NCI-H187 treated with DMSO at 0.1 percent for 48 hours (cell line): ENCODE data around the gene PICALM.

Experiments
- DNase-seq: peaks from one replicate; lab custom pipeline; 2025; lab: John Stamatoyannopoulos, UW

Gene PICALM

DNA sequence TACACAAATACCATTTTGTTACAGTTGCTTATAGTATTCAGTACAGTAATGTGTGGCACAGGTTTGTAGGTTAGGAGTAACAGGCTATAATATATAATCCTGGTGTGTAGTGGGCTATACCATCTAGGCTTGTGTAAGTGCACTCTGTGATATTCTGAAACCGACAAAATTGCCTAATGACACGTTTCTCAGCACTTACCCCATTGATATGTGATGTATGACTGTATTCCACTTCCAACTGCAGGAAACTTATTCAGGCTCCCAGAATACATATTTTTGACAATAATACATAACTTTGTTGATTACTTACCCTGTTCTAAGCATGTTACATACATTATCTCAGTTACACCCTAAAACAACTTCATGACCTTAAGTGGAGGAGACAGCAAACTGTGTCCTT is 5.1 kb upstream of the PICALM start:
- no peak for DNase-seq

DNA sequence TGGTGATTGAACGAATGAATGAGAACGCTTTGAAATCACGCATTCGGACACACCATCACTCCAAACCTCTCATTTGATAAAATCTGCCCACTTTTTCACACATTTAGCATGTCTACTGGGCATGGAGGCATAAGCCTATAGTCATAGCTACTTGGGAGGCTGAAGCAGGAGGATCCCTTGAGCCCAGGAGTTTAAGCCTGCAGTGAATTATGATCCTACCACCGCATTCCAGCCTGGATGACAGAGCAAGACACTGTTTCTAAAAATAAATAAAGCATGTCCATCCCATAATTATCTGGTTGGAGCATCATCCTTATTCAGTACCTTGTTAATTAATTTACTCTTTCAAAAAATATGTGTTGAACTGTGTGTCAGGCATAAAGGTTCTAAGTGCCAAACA is 3.3 kb upstream of the PICALM start:
- no peak for DNase-seq

DNA sequence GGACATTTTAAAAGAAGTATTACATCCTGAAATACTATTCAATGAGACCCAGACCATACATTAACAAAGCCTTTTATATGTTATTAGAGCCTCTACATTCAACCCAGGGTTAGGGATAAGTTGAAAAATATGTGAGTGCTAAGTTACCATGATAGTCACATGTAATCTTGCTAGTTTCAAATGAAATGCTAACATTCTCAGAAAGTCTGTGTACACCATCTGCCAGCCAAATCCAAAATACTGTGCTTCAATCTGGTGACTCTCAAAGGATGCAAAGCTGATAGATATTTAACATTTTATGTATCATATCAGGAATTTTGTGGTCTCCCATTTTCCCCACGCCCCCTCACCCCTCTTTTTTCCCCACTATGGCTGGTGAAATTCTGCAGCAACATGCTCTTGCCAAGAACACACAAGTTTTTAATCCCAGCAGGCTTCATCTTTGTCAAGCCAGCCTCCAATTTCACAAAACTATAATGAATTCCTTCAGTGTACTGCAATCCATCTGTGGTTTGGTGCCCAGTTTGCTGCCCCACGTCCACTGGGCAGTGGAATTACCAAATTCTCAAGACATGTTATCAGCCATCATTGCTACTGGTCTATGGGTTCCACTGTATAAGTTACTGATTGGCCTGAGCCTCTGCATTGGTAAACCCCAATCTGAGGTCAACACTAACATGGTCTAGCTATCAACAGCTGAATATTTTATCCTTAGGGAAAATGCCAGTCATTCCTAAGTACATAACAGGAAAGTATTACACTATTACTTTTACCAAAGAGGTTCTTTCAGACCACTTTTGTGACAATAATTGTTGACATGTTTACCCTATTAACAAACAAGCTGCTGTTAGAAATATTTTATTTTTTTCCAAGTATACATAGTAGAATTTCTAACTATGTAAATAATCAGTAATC is 1.5 kb upstream of the PICALM start:
- no peak for DNase-seq

DNA sequence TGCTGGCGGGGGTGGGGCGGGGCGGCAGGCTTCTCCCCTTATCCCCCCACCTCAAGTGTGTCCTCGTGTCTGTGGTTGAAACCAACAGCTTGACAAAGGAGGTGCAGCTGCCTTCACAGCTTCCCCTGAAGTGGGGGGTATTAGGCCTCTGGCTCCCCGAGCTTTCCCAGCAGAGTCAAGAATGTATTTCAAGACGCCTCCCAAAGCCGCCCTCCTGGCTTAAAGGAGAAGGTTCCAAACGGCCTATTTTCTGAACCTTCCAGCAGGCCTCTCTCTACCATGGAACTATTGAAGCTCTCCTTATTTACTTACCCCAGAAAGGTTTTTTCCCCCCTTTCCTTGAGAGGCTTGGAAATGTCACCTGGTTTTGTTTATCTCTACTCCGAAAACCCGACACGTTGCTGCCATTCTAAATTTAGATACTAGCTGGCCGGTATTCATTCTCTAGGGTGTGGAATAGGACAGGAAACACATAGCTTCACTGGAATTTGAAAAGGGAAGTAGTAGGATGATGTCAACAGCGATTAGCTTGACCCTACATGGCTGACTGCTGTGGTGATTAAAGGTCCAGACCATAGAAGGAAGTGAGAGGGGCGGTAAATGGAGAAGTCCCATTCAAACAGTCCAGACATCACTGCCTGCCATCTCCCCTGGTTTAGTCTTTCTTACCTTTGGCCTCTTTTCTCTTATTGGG is 671 bp upstream of the PICALM start:
- DNase-seq = no peak

DNA sequence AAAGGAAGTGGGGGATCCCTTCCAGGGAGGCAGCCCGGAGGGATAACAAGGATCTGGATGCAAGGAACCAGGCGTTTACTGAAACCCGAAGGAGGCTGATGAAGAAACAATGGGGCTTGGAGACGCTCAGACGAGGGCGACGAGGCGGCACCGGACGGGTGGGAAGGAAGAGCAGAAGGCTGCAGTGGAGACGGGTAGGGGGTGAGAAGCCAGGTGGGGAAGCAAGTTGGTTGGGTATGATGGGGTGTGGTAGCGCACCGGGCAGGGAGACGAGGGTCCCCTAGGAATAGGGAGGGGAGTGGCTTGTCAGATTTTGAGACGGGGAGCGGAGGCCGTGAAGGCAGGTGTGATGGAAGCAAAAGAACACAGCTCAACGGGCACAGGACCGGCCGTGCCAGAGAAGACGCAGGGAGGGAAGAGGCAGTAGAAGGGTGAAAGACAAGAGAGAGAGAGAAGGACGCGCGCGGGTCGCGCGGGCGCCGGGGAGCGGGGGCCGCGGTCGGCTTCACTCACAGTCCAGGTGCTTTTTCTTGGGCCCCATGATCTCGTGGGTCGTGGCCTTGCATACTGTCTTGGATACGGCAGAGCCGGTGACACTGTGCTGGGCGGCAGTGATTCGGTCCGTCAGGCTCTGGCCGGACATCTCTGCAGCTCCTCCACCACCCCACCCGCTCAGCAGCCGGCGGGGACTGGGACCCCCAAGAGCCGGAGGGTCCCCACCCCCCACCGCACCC is 579 bp downstream of the PICALM start:
- DNase-seq = no peak

DNA sequence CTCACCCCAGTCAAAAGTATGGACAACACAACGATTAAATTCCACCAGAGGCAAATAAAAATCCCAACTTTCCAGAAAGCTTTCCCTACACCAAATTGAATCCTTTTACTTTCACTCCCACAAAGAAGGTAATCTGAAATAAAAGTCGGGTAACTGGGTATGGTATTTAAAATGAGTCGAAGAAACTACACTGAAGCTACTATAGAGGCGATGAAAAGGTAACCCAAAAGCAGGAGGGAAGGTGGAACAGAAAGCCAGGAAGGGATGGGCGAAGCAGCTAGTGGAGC is 1.1 kb downstream of the PICALM start:
- no peak for DNase-seq

DNA sequence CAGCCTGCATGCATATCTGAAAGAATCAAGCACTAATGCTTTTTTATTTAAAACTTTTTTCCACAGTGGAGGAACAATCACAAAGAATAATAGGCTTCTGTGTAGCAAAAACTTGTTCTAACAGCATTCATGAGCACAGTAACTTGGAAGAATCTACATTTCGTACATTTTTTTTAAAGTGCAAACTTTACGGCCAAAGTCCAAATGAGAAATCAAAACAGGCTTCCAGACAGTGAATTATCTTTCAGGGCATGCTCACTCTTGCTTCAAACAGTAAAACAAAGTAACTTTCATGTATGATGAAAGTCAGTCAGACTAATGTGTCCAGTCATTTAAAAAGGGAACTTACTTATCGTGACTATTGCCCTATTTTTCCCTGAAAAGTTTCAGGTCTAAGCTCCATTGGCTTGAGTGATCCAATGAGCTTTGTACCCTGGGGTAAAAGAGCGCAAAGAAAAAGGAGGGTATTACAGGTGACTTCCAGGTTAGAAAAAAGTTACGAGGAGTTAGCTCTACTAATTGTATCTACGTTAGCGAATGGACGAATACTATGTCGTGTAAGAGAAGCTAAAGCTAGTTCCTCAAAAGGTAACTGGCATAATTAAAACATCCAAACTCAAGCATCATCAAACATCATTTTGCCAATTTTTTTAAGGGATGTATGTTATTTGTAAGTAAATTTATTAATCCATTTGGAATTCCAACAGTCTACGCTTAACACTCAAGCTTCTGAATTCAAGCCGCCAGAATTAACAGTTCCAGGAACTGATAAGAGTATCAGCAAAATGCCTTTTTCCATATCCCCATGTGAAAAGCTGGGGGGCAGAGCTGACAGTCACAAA is 1.7 kb downstream of the PICALM start:
- no peak for DNase-seq

DNA sequence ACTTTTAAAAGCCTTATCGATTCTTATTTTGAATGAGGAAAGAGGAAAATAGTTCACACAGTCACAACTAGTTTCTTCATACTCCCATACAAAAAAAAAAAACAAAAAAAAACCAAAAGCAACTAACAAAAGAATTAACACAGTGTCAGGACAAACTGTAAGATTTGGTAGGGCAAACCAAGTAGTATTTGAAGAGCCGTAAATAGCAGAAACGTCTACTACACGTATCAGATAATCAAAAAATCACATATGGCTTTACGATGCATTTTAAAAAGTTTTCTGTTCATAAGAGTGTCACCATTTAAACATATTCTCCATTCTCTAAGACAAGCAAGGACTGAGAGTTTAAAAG is 2.3 kb downstream of the PICALM start:
- DNase-seq = no peak

DNA sequence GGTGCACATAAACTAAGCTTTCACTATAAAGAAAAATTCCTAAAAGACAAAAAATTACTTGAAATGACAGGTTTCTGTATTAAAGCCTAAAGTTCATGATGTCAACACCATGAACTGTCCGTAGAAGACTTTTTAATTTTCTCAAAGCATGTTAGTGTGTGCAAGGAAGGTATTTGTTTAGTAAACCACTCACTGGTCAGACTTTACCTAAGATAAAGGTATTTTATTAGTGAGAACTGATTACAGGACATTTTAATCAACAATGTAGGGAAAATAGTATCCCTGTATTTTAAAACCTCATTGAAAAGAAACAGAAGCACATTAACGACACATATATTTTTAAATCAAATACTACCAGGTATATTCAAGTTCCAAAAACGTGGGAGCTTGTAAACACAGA is 2.9 kb downstream of the PICALM start:
- no peak for DNase-seq

DNA sequence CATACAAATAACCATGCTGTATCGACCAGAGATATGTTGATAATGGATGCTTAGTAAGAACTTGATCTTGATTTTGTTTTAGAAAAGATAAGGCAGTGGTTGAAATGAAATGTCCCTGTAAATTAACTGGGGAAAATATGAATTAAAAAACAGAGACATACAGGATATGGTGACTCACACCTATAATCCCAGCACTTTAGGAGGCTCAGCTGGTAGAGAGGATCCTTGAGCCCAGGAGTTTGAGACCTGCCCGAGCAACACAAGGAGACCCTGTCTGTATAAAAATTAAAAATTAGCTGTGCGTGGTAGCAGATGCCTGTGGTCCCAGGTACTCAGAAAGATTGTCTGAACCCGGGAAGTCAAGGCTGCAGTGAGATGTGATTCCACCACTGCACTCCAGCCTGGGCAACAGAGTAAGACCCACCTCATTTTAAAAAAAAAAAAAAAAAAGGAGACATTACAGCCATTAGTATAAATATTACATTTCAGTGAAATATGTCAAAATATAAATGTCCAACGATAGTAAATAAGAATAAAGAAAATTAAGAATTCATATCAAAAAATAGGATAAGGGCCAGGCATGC is 4.6 kb downstream of the PICALM start:
- DNase-seq = no peak

DNA sequence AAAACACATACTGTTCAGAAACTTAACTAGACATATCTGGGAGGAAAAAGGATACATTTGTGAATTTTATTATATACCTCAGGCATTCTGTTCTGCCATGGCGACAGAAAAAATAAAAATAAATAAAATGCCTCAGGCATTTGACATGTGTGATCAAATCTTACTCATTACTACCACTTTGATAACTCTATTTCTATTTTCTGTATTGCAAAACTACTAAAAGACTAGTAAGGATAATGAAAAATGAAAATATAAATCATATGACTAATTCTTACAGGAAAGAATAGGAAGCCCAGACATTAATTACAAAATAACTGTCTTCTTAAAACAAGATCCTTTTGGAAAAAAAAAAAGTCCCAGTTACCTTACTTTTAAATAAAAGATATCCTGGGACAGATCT is 5.3 kb downstream of the PICALM start:
- DNase-seq = no peak

DNA sequence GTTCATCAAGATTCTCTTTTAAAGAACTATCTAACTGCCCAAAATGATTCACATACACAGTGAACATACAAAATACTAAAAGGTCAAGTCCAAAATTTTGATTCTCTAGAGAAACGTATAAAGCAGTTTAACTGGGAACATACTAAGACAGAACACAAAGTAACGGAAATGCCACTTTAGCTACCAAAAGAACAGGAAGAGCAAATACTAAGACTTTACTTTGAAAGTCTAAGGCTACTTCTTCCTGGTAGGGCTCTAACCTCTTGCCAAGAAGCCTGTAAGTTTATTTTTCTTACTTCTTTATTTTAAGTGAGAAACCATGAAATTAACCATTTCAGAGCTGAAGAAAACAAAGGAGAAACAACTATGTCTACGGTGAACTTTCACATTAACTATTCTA is 6.2 kb downstream of the PICALM start:
- DNase-seq = no peak

DNA sequence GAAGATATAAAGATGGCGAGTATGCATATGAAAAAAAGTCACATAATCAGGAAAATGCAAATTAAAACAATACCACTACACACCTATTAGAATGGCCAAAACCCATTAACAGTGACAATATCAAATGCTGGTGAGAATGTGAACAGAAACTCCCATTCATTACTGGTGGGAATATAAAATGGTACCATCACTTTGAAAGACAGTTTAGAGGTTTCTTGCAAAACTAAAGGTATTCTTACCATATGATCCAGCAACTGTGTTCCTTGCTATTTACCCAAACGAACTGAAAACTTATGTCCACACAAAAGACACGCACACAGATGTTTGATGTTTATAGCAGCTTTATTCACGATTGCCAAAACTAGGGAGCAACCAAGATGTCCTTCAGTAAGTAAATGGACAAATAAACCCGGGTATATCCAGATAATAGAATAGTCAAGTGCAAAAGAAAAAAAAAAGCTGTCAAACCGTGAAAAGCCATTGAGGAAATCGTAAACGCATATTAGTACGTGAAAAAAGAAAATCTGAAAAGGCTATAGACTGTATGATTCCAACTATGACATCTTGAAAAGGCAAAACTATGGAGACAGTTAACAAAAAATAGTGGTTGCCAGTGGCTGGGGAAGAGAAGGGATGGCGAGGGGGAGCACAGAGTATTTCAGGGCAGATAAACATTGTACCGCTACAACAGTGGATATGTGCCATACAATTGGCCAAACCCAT is 7.2 kb downstream of the PICALM start:
- no peak for DNase-seq

DNA sequence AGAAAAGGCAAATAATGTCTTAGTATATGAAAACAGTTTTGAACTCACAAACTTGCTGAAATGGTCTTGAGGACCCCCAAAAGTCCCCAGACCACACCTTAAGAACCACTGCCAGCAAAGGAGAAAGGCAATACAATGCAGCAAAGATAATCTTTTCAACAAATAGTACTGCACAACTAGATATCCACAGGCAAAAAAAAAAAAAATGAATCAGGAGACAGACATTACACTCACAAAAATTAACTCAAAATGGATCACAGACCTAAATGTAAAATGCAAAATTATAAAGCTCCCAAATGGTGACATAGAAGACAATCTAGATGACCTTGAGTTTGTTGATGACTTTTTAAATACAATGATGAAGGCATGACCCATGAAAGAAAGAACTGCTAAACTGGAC is 8.3 kb downstream of the PICALM start:
- no peak for DNase-seq

DNA sequence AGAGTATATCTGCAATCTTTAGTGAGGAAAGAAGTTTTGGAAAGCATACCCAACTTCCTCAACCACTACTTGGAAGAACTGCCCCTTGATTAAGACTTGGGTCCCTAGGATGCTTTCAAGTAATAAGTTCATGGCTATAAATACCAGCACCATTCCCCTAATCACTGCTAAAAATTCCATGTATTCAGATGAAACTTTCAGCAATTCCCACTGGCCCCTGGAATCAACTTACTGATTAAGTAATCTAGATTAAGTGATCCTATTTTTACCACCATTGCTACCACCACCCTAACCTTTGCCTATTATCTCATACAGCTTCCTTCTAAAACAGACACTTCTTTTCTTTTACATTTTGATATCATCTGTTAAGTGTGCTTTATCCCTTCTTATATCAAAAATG is 10.5 kb downstream of the PICALM start:
- no peak for DNase-seq

DNA sequence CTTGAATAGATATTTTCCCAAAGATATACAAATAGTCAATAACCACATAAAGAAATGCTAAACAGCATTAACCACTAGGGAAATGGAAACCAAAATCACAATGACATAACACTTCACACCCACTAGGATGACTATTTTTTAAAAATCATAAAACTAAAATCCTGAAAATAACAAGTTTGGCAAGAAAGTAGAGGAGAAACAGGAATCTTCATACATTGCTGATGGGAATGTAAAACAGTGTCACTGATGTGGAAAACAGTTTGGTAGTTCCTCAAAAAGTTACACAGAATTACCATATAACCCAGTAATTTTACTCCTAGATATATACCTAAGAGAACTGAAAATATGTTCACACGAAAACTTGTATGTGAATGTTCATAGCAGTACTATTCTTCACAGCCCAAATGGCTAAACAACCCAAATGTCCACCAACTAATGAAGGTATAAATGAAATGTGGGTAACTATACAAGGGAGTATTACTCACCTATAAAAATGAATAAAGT is 12.5 kb downstream of the PICALM start:
- DNase-seq = no peak

DNA sequence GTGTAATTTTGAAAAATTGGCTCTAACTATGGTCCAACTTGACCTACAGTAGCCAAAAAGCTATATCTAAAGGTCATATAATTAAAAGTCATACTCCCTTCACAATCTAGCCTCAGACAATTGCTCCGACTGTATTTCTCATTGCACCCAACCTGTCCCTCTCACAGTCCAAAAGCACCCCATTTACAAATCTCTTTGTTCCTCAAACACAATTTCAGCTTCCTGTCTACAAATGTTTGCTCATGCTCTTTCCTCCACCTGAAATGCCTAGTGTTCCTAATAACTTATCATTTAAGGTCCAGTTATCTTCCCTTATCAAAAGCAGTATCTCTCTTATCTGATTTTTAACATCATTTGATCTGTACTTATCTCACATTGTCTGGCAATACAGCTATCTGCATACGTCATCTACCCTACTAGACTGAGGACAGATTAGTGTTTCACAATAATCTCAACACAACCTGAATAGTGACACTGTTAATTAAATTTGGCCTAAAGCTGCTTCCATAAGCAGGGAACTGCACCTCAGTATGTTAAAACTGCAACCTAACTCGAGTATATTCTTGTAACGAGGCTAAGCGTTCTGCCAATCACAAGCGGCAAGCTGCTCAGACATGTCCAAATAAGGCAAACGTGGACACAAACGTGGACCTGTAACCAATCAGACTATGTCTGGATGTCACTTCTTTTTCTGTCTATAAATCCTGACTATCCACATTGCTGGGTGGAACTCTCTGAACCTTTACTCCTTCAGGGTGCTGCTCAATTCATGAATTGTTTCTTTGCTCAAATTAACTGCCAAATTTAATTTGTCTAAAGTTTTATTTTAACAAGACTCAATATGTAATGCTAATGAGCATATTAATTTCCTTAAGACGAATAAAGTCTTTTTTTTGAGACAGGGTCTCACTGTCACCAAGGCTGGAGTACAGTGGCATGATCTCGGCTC is 15.9 kb downstream of the PICALM start:
- no peak for DNase-seq

DNA sequence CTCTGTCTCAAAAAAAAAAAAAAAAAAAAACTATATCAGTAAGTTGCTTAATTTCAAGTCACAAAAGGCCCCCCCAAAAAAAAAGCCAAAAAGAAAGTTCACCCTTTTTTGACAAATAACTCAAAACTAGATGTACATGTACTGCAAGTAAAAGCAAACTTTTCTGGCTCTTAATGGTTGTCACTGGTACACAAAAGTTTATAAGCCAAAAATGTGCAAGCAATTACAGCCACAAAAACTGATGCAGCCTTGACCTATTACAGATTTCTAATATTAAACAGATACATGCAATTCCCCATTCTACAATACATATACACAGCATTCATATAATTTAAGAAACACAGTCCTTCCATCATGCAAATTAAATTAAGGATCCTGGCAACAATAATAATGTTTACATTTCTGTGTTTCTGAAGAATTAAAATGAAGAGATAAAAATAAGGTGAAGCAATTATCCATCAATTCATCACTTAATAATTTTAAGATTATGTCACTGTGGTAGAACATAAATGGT is 18.6 kb downstream of the PICALM start:
- DNase-seq = no peak

DNA sequence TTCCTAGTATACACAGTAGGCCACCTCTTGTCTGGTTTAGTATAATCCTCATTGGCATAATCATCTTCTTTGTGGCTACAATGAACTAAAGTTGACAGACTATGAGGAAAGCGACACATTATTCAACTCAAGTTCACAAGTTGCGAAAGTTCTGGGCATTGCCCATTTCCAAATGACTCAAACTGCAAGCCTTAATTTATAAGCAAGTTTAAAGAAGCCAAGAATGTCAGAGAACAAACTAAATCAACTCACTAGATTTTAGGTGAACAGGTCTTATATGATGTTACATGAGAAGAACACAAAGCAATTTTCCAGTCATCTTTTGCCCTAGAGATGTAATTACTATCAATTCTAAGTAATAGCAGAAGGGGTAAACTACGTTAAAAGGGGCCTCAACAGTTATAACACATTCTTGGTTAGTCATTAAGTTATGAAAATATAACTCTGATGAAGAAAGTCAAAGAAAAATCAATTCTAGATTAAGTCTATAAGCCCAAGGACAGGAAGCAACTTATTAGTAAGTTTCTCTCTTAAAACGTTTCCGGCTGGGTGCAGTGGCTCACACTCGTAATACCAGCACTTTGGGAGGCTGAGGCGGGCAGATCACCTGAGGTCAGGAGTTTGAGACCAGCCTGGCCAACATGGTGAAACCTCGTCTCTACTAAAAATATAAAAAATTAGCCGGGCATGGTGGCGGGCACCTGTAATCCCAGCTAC is 21.5 kb downstream of the PICALM start:
- DNase-seq = no peak
